WTC11 (cell line): ENCODE measurements around the gene NPEPPS. TPM values are rescaled to one million over a fixed set of nuclear protein-coding genes. Genes with fewer than 3 reads are reported as not detected.

ENCODE experiments used
- ATAC-seq: fragments of 200-7000 bp; cut with Tn5 transposase; 2 replicates; pipeline ENCODE4 v1.10.0; 2021; ENCODE audit warnings: mild to moderate bottlenecking, moderate library complexity
- CTCF ChIA-PET: fragments of 300-600 bp; sonication (Branson Sonifier 250); formaldehyde crosslinking; loops from one replicate; lab custom pipeline; 2021; ENCODE audit warnings: antibody characterized with exemption; lab: Charles Lee
- POLR2A ChIA-PET: fragments of 350-600 bp; sonication (Branson Sonifier 250); formaldehyde crosslinking; loops from one replicate; lab custom pipeline; 2021; ENCODE audit warnings: antibody characterized with exemption; lab: Charles Lee
- DNase-seq: peaks from one replicate; pipeline ENCODE4 v3.0.0; 2021; ENCODE audit warnings: low spot score
- H3K27ac Mint-ChIP-seq: 2 replicates; pipeline ENCODE4 v1.8.0; 2021; ENCODE audit warnings: mixed read lengths
- H3K27me3 Mint-ChIP-seq: 2 replicates; pipeline ENCODE4 v1.8.0; 2021; ENCODE audit warnings: low read depth, mild to moderate bottlenecking, moderate library complexity, mixed read lengths
- H3K36me3 Mint-ChIP-seq: 2 replicates; pipeline ENCODE4 v1.8.0; 2021; ENCODE audit warnings: mixed read lengths
- H3K4me1 Mint-ChIP-seq: 2 replicates; pipeline ENCODE4 v1.8.0; 2022; ENCODE audit warnings: mixed read lengths
- H3K4me3 Mint-ChIP-seq: 2 replicates; pipeline ENCODE4 v1.8.0; 2021; ENCODE audit warnings: mild to moderate bottlenecking, moderate library complexity, mixed read lengths
- H3K9me3 Mint-ChIP-seq: 2 replicates; pipeline ENCODE4 v1.8.0; 2021; ENCODE audit warnings: mixed read lengths
- E2F4 ChIP-seq: sonication (generic); formaldehyde crosslinking; IDR thresholded peaks from 2 replicates; pipeline ENCODE4 v1.8.1; 2022; ENCODE audit warnings: low read depth, mild to moderate bottlenecking, moderate library complexity, missing genetic modification reagents, borderline replicate concordance
- ETV6 ChIP-seq: sonication (generic); formaldehyde crosslinking; IDR thresholded peaks from 2 replicates; pipeline ENCODE4 v1.8.1; 2022; ENCODE audit warnings: mild to moderate bottlenecking, missing genetic modification reagents
- GTF2I ChIP-seq: fragments of 250-450 bp; sonication (Bioruptor Pico); conservative IDR thresholded peaks from 2 replicates; pipeline ENCODE4 v1.4.0; 2021; ENCODE audit warnings: mild to moderate bottlenecking
- NR2C2 ChIP-seq: sonication (generic); formaldehyde crosslinking; IDR thresholded peaks from 2 replicates; pipeline ENCODE4 v1.8.0; 2022; ENCODE audit warnings: mild to moderate bottlenecking, missing genetic modification reagents
- PREB ChIP-seq: sonication (generic); formaldehyde crosslinking; IDR thresholded peaks from 2 replicates; pipeline ENCODE4 v1.8.1; 2022; ENCODE audit warnings: mild to moderate bottlenecking, missing genetic modification reagents, moderate library complexity, borderline replicate concordance
- PRRX2 ChIP-seq: fragments of 250-450 bp; sonication (Bioruptor Pico); IDR thresholded peaks from 2 replicates; pipeline ENCODE4 v1.8.0; 2021; ENCODE audit warnings: mild to moderate bottlenecking
- RORB ChIP-seq: fragments of 250-450 bp; sonication (Bioruptor Pico); IDR thresholded peaks from 2 replicates; pipeline ENCODE4 v1.9.0; 2021; ENCODE audit warnings: mild to moderate bottlenecking
- SMAD4 ChIP-seq: sonication (generic); formaldehyde crosslinking; IDR thresholded peaks from 2 replicates; pipeline ENCODE4 v1.8.0; 2022; ENCODE audit warnings: mild to moderate bottlenecking, missing genetic modification reagents
- STAT6 ChIP-seq: sonication (generic); formaldehyde crosslinking; conservative IDR thresholded peaks from 2 replicates; pipeline ENCODE4 v1.8.1; 2023; ENCODE audit warnings: mild to moderate bottlenecking, low read depth, missing genetic modification reagents, moderate library complexity
- TP53 ChIP-seq: sonication (generic); formaldehyde crosslinking; IDR thresholded peaks from 2 replicates; pipeline ENCODE4 v1.8.1; 2023; ENCODE audit warnings: mild to moderate bottlenecking, missing genetic modification reagents
- ZBTB43 ChIP-seq: sonication (generic); formaldehyde crosslinking; IDR thresholded peaks from 2 replicates; pipeline ENCODE4 v1.8.1; 2023; ENCODE audit warnings: mild to moderate bottlenecking, missing genetic modification reagents
- ZMAT4 ChIP-seq: fragments of 250-450 bp; sonication (Bioruptor Pico); IDR thresholded peaks from 2 replicates; pipeline ENCODE4 v1.9.0; 2021; ENCODE audit warnings: mild to moderate bottlenecking
- ZNF219 ChIP-seq: sonication (generic); formaldehyde crosslinking; IDR thresholded peaks from 2 replicates; pipeline ENCODE4 v1.8.0; 2023; ENCODE audit warnings: missing genetic modification reagents, mild to moderate bottlenecking, borderline replicate concordance
- ZNF281 ChIP-seq: sonication (generic); formaldehyde crosslinking; IDR thresholded peaks from 2 replicates; pipeline ENCODE4 v1.8.0; 2023; ENCODE audit warnings: mild to moderate bottlenecking, missing genetic modification reagents
- ZNF396 ChIP-seq: fragments of 250-450 bp; sonication (Bioruptor Pico); IDR thresholded peaks from 2 replicates; pipeline ENCODE4 v1.8.0; 2021; ENCODE audit warnings: mild to moderate bottlenecking, moderate library complexity, borderline replicate concordance
- total RNA-seq: library from RNA; stranded (reverse); gene quantifications from 3 replicates; pipeline ENCODE4 v1.2.3, GENCODE V29; 2021
- TF ChIP-seq, protein P1 (sequence below): sonication (generic); formaldehyde crosslinking; IDR thresholded peaks from 2 replicates; pipeline ENCODE4 v1.8.1; 2022; ENCODE audit warnings: mild to moderate bottlenecking, moderate library complexity, missing genetic modification reagents
- TF ChIP-seq, protein P2 (sequence below): sonication (generic); formaldehyde crosslinking; IDR thresholded peaks from 2 replicates; pipeline ENCODE4 v1.8.0; 2022; ENCODE audit warnings: mild to moderate bottlenecking, missing genetic modification reagents
- TF ChIP-seq, protein P3 (sequence below): fragments of 250-450 bp; sonication (Bioruptor Pico); IDR thresholded peaks from 2 replicates; pipeline ENCODE4 v1.9.0; 2021; ENCODE audit warnings: mild to moderate bottlenecking
- TF ChIP-seq, protein P4 (sequence below): fragments of 250-450 bp; sonication (Bioruptor Pico); IDR thresholded peaks from 2 replicates; pipeline ENCODE4 v1.9.0; 2021; ENCODE audit warnings: moderate library complexity, mild to moderate bottlenecking, inconsistent platforms, borderline replicate concordance

Gene NPEPPS
- total RNA-seq, 1 experiment from 2014 or later, result 127 TPM

GRCh38 chr17:47638903-47639302 lies 108.0 kb downstream of the NPEPPS start:
- no peak for ATAC-seq
- TF ChIP-seq ETV6 (no peak), RORB (CRISPR knock-in tag) (no peak), ZMAT4 (CRISPR knock-in tag) (no peak), ZBTB43 (CRISPR knock-in tag) (no peak), E2F4 (CRISPR knock-in tag) (no peak), PREB (CRISPR knock-in tag) (no peak), ZNF396 (CRISPR knock-in tag) (no peak), TP53 (CRISPR knock-in tag) (no peak), ZNF219 (CRISPR knock-in tag) (no peak), STAT6 (CRISPR knock-in tag) (no peak), ZNF281 (CRISPR knock-in tag) (no peak), SMAD4 (no peak), NR2C2 (CRISPR knock-in tag) (no peak), GTF2I (CRISPR knock-in tag) (no peak), PRRX2 (no peak)
- TF ChIP-seq, protein P1, sequence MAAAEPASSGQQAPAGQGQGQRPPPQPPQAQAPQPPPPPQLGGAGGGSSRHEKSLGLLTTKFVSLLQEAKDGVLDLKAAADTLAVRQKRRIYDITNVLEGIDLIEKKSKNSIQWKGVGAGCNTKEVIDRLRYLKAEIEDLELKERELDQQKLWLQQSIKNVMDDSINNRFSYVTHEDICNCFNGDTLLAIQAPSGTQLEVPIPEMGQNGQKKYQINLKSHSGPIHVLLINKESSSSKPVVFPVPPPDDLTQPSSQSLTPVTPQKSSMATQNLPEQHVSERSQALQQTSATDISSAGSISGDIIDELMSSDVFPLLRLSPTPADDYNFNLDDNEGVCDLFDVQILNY, result no peak
- TF ChIP-seq, protein P2, sequence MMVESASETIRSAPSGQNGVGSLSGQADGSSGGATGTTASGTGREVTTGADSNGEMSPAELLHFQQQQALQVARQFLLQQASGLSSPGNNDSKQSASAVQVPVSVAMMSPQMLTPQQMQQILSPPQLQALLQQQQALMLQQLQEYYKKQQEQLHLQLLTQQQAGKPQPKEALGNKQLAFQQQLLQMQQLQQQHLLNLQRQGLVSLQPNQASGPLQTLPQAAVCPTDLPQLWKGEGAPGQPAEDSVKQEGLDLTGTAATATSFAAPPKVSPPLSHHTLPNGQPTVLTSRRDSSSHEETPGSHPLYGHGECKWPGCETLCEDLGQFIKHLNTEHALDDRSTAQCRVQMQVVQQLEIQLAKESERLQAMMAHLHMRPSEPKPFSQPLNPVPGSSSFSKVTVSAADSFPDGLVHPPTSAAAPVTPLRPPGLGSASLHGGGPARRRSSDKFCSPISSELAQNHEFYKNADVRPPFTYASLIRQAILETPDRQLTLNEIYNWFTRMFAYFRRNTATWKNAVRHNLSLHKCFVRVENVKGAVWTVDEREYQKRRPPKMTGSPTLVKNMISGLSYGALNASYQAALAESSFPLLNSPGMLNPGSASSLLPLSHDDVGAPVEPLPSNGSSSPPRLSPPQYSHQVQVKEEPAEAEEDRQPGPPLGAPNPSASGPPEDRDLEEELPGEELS (CRISPR knock-in tag), result no peak
- TF ChIP-seq, protein P3, sequence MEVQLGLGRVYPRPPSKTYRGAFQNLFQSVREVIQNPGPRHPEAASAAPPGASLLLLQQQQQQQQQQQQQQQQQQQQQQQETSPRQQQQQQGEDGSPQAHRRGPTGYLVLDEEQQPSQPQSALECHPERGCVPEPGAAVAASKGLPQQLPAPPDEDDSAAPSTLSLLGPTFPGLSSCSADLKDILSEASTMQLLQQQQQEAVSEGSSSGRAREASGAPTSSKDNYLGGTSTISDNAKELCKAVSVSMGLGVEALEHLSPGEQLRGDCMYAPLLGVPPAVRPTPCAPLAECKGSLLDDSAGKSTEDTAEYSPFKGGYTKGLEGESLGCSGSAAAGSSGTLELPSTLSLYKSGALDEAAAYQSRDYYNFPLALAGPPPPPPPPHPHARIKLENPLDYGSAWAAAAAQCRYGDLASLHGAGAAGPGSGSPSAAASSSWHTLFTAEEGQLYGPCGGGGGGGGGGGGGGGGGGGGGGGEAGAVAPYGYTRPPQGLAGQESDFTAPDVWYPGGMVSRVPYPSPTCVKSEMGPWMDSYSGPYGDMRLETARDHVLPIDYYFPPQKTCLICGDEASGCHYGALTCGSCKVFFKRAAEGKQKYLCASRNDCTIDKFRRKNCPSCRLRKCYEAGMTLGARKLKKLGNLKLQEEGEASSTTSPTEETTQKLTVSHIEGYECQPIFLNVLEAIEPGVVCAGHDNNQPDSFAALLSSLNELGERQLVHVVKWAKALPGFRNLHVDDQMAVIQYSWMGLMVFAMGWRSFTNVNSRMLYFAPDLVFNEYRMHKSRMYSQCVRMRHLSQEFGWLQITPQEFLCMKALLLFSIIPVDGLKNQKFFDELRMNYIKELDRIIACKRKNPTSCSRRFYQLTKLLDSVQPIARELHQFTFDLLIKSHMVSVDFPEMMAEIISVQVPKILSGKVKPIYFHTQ, result no peak
- TF ChIP-seq, protein P4, sequence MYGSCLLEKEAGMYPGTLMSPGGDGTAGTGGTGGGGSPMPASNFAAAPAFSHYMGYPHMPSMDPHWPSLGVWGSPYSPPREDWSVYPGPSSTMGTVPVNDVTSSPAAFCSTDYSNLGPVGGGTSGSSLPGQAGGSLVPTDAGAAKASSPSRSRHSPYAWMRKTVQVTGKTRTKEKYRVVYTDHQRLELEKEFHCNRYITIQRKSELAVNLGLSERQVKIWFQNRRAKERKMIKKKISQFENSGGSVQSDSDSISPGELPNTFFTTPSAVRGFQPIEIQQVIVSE (CRISPR knock-in tag), result no peak
- TF ChIP-seq, all 79 proteins: peak for 0
- no peaks in the 10 kb centered on the region for H3K27me3 Mint-ChIP-seq
- peaks cover 5% of the 10 kb centered on the region for H3K36me3 Mint-ChIP-seq
- POLR2A ChIA-PET, result no interaction called here
- no peak overlapping the region for H3K27ac Mint-ChIP-seq
- no peaks in the 10 kb centered on the region for H3K4me1 Mint-ChIP-seq
- H3K4me3 Mint-ChIP-seq, result no peak overlapping the region
- CTCF ChIA-PET, result interaction anchor here (0.7 kb wide), 1 partner anchor 209 kb away, joined by 3 read pairs; no protein-coding TSS in a partner anchor
- no peak for DNase-seq
- H3K9me3 Mint-ChIP-seq, result no peaks in the 10 kb centered on the region
